HFFc6 (cell line): Measurements from ENCODE around the gene ELL2. TPM values are rescaled to one million over a fixed set of nuclear protein-coding genes. Genes with fewer than 3 reads are reported as not detected.

ENCODE experiments used
- DNase-seq: peaks from one replicate; pipeline ENCODE4 v3.0.0-alpha.2; 2018
- H3K27ac Mint-ChIP-seq: 2 replicates; pipeline ENCODE4 v1.8.0; 2020; ENCODE audit warnings: mild to moderate bottlenecking, mixed read lengths
- H3K27me3 Mint-ChIP-seq: 2 replicates; pipeline ENCODE4 v1.8.0; 2021; ENCODE audit warnings: mild to moderate bottlenecking, moderate library complexity, mixed read lengths; ENCODE audit not compliant: insufficient read depth
- H3K36me3 Mint-ChIP-seq: 2 replicates; pipeline ENCODE4 v1.8.0; 2021; ENCODE audit warnings: low read depth, mixed read lengths
- H3K4me1 Mint-ChIP-seq: 2 replicates; pipeline ENCODE4 v1.8.0; 2020; ENCODE audit warnings: low read depth, mixed read lengths
- H3K4me3 Mint-ChIP-seq: 2 replicates; pipeline ENCODE4 v1.8.0; 2020; ENCODE audit warnings: mild to moderate bottlenecking, moderate library complexity, mixed read lengths
- H3K9me3 Mint-ChIP-seq: 2 replicates; pipeline ENCODE4 v1.8.0; 2020; ENCODE audit warnings: mild to moderate bottlenecking, mixed read lengths
- total RNA-seq, 6 experiments: library from RNA; stranded (reverse); fragmentation: NEBNext Ultra II Directional; extraction: Animal tissue kit (Norgen Biotek cat#: 25700); gene quantifications; 2 replicates in 1 of 6; 3 replicates in 5 of 6; pipeline ENCODE4 v1.2.3, GENCODE V29; 2021
- TF ChIP-seq, protein P1 (sequence below): fragments of 200-600 bp; sonication (generic); IDR thresholded peaks from 2 replicates; pipeline ENCODE4 v1.5.0; 2021; ENCODE audit warnings: antibody characterized with exemption, mild to moderate bottlenecking

The ELL2 gene
- total RNA-seq, 6 experiments from 2014 or later: 346 to 505 (median 380) TPM

DNA sequence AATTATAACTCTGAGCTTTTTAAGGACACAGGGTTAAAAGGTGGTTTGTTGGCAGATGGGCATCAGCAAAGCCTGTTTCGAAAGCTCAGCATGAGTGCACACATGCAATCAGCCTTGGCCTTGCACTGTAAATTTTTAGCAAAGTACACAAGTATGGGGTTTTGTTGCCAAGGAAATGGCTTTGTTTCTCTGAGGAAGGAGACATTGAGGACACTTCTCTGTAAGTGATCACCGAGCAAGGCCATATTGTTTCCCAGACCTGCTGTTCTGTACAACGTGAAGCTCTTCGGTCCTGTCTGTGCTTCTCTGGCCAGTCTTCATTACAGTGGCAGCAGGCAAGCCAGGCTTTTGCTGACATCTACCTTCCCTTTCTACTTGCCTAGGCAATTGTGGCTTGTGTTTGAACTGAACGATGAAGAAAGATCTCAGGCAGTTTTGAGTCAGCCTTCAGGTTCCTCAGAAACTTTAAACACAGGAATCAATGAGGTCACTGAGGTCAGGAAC is 111.2 kb downstream of the ELL2 start:
- DNase-seq: no peak
- TF ChIP-seq, protein P1, sequence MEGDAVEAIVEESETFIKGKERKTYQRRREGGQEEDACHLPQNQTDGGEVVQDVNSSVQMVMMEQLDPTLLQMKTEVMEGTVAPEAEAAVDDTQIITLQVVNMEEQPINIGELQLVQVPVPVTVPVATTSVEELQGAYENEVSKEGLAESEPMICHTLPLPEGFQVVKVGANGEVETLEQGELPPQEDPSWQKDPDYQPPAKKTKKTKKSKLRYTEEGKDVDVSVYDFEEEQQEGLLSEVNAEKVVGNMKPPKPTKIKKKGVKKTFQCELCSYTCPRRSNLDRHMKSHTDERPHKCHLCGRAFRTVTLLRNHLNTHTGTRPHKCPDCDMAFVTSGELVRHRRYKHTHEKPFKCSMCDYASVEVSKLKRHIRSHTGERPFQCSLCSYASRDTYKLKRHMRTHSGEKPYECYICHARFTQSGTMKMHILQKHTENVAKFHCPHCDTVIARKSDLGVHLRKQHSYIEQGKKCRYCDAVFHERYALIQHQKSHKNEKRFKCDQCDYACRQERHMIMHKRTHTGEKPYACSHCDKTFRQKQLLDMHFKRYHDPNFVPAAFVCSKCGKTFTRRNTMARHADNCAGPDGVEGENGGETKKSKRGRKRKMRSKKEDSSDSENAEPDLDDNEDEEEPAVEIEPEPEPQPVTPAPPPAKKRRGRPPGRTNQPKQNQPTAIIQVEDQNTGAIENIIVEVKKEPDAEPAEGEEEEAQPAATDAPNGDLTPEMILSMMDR: no peak
- Mint-ChIP-seq H3K27me3 (no peaks in the 10 kb centered on the region), H3K9me3 (no peaks in the 10 kb centered on the region), H3K4me1 (peaks cover 42% of the 10 kb centered on the region), H3K4me3 (no peak overlapping the region), H3K36me3 (no peaks in the 10 kb centered on the region), H3K27ac (no peak overlapping the region)

DNA sequence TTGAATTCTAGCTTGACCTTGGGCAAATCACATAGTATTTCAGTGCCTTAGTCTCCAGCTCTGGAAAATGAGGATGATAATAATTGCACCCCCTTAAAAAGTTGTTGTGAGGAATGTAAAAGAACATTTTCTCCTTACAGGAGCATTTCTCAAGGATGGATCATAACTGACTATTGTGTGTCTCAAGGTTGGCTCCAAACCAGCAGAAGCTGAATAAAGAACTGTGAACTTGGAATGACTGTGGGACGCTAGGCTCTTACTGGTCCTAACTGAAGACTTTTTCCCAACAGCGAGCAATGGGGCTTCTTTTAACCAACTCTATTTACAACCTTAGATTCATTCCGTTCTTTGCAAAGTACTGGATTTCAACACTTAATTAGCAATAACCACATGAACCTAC is 113.0 kb downstream of the ELL2 start:
- TF ChIP-seq, protein P1: no peak
- H3K9me3 Mint-ChIP-seq: no peaks in the 10 kb centered on the region
- H3K27me3 Mint-ChIP-seq: no peaks in the 10 kb centered on the region
- H3K36me3 Mint-ChIP-seq: no peaks in the 10 kb centered on the region
- peak; percentile 57 for DNase-seq
- no peak overlapping the region; the same call in 1 of the 2 replicates for H3K4me3 Mint-ChIP-seq
- H3K4me1 Mint-ChIP-seq: peaks cover 53% of the 10 kb centered on the region
- H3K27ac Mint-ChIP-seq: peak overlapping the region; percentile 61

DNA sequence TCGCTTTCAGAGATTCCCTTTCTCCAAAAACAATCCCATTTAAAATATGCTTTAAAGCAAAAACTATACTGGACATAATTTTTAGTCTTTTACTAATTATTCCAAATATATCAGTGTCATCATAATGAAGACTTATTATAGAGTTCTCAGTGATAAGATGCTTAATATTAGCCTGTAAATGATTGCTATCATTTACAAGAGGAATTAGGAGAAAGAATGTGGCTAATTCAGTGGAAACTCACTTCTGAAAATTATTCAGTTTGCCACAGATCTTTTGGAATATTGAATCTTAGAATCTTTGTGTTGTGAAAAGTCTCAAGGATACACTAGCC is 114.4 kb downstream of the ELL2 start:
- H3K9me3 Mint-ChIP-seq: no peaks in the 10 kb centered on the region
- peaks cover 68% of the 10 kb centered on the region for H3K4me1 Mint-ChIP-seq
- DNase-seq: no peak
- H3K27ac Mint-ChIP-seq: no peak overlapping the region
- no peaks in the 10 kb centered on the region for H3K36me3 Mint-ChIP-seq
- H3K4me3 Mint-ChIP-seq: no peak overlapping the region
- TF ChIP-seq, protein P1: peak; percentile 61
- H3K27me3 Mint-ChIP-seq: no peaks in the 10 kb centered on the region

DNA sequence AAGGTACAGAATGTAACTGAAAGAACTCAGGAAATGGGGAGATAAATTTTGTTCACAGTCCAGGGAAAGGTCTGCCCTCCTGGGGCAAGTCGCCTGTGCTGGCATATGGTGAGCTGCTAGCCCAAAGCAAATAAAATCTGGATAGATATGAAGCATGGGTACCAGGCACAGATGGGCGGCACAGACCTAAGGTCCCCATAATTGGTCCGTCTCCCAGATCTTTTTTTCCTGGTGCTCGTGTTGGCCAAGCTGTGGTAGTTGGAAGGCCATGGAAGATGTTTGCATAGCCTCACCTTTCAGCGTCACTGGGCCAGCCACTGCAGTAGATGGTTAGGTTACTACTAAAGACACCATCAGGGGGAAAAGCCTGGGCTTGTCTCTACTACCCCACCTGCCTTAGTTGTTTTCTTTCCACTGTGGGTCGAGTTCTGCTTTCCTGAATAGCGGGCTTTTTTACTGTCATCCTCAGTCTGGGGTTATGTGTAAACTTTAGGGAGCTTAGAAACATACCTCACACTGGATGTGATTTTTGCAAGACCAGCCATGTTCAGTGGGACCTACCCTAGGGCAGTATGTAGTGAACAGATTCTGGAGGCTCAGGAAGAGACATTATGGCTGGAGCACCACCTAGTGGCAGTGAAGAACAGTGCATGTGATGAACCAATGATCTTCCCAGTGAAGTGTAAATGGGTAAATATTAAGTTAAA is 114.9 kb downstream of the ELL2 start:
- Mint-ChIP-seq H3K4me1 (peaks cover 73% of the 10 kb centered on the region), H3K9me3 (no peaks in the 10 kb centered on the region), H3K27me3 (no peaks in the 10 kb centered on the region)

DNA sequence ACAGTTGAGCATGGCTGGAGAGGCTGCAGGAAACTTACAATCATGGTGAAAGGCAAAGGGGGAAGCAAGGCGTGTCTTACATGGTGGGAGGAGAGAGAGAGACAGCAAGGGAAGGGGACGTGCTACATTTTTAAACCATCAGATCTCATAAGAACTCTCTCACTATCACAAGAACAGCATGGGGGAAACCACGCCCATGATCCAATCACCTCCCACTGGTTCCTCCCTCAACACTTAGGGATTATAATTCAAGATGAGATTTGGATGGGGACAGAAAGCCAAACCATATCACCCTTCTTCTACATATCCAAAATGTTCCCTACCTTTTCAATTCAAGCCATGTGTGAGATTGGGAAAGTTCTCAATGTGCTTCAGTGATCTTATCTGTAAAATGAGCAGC is 116.3 kb downstream of the ELL2 start:
- Mint-ChIP-seq H3K36me3 (no peaks in the 10 kb centered on the region), H3K9me3 (no peaks in the 10 kb centered on the region), H3K27ac (no peak overlapping the region), H3K4me1 (peaks cover 86% of the 10 kb centered on the region), H3K4me3 (no peak overlapping the region), H3K27me3 (no peaks in the 10 kb centered on the region)
- no peak for DNase-seq
- TF ChIP-seq, protein P1: no peak

More for the DNA sequence above, 114.9 kb downstream of the ELL2 start:
- TF ChIP-seq, protein P1: peak; percentile 98
- H3K4me3 Mint-ChIP-seq: no peak overlapping the region
- no peaks in the 10 kb centered on the region for H3K36me3 Mint-ChIP-seq
- peak; percentile 62 for DNase-seq
- peak overlapping the region; percentile 41; the same call in 1 of the 2 replicates for H3K27ac Mint-ChIP-seq
